Measurements from ENCODE around the gene CALN1.

DNA sequence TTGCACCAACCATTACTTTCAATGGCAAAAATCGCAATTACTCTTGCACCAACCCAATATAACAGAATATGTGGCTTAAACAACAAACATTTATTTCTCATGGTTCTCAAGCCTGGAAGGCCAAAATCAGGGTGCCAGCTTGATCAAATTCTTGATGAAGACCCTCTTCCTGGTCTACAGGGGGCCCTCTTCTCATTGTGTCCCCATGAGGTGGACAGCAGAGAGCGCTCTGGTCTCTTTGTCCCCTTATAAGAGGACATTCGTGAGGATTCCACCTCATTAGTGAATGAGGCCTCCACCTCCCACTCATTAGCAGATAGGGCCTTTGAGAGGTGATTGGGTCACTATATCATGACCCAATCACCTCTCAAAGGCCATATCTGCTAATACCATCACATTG is 120.0 kb downstream of the CALN1 start:
- TF ChIP-seq, protein P1, sequence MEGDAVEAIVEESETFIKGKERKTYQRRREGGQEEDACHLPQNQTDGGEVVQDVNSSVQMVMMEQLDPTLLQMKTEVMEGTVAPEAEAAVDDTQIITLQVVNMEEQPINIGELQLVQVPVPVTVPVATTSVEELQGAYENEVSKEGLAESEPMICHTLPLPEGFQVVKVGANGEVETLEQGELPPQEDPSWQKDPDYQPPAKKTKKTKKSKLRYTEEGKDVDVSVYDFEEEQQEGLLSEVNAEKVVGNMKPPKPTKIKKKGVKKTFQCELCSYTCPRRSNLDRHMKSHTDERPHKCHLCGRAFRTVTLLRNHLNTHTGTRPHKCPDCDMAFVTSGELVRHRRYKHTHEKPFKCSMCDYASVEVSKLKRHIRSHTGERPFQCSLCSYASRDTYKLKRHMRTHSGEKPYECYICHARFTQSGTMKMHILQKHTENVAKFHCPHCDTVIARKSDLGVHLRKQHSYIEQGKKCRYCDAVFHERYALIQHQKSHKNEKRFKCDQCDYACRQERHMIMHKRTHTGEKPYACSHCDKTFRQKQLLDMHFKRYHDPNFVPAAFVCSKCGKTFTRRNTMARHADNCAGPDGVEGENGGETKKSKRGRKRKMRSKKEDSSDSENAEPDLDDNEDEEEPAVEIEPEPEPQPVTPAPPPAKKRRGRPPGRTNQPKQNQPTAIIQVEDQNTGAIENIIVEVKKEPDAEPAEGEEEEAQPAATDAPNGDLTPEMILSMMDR (IDR thresholded peaks at IDR 0.05), result no peak
- TF ChIP-seq POLR2A (IDR thresholded peaks at IDR 0.05; ENCODE audit: low read depth), result no peak
- TF ChIP-seq POLR2AphosphoS5 (IDR thresholded peaks at IDR 0.05), result no peak
- TF ChIP-seq EP300 (IDR thresholded peaks at IDR 0.05), result no peak
